ENCODE results near the gene PFKL.
A peak's percentile ranks its signal among the peaks of the same experiment; 100 is the strongest.

PFKL gene

DNA sequence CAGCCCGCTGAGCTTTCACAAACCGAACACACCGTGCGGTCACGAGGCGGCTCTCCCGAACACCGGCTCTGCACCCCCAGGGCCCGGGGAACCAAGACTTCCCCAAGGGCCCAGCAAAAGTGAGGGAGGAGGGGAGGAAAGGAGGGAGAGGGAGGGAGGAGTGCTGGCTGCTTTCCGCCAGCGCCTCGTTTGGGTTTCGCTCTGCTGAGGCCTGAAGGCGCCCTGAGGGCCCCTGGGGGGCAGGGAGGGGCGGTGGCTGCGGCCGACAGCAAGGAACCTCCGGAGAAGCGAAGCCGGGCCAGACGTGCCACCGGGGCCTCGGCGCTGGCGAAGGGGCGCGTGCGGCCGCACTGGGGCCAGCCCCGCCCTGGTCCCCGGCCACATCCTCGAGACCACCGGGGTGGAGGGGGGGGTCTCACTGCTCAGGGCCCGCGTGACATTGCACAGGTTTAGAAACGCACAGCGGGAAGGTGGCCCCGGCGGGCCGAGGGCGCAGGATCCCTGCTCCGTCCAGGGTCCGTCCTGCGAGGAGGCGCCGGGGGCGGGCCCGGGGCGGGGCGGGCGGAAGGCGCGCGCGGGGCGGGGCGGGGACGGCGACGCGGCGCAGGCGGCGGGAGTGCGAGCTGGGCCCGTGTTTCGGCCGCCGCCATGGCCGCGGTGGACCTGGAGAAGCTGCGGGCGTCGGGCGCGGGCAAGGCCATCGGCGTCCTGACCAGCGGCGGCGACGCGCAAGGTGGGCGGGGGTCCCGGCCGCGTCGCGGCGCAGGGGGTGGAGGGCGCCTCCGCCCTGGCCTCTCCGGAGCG is at the start of gene PFKL:
PFKL (plus strand) TSS at position 596 of the 804 bp plus-strand sequence; CDS start at position 649, 53 bp downstream.
- Mint-ChIP-seq H3K27ac (peak within 1 kb of the TSS; percentile 82 to 95 (median 94)), H3K9me3 (no peaks in the 10 kb centered on the region), H3K36me3 (ENCODE audit: low read depth) (no peaks in the 10 kb centered on the region), H3K27me3 (ENCODE audit: low read depth) (peaks cover 3% of the 10 kb centered on the region), H3K4me1 (peaks cover 22% of the 10 kb centered on the region), H3K4me3 (peak within 1 kb of the TSS; percentile 86 to 93 (median 92))
- no peak for TF ChIP-seq CTCF (IDR thresholded peaks at IDR 0.05; ENCODE audit: unreplicated experiment in 3 of 3)

- Mint-ChIP-seq H3K9me3 (no peaks in the 10 kb centered on the region), H3K4me1 (no peaks in the 10 kb centered on the region), H3K27me3 (ENCODE audit: low read depth) (peaks cover 11% of the 10 kb centered on the region), H3K4me3 (no peak overlapping the region), H3K27ac (no peak overlapping the region), H3K36me3 (ENCODE audit: low read depth) (no peaks in the 10 kb centered on the region)
- no peak for TF ChIP-seq CTCF (IDR thresholded peaks at IDR 0.05; ENCODE audit: unreplicated experiment in 3 of 3)
Observed at GRCh38 chr21:44253832-44254710, 45.8 kb upstream of the PFKL start.

DNA sequence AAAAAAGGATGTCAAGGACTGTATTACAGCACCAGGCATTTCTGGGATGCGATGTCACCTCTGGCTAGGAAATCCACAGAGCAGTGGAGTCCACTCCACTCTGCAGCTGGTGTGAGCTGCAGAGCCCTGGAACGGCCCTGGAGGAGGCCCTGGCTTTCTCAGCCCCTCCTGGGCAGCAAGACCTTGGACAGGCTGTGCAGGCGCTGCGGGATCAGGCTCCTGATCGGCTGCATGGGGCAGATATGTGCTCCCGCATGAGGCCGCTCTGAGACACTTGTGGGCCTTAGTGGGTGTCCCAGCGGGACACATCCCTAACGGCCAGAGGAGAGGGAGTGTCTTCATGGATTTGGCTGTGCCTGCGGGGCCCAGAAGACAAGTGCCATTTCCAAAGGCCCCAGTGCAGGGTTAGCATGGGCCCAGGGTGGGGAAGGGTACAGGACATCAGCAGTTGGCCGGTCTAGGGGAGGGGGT is 44.3 kb upstream of the PFKL start:
- H3K36me3 Mint-ChIP-seq (ENCODE audit: low read depth), result no peaks in the 10 kb centered on the region
- peaks cover 18% of the 10 kb centered on the region for H3K27me3 Mint-ChIP-seq (ENCODE audit: low read depth)
- no peak for TF ChIP-seq CTCF (IDR thresholded peaks at IDR 0.05; ENCODE audit: unreplicated experiment in 3 of 3)
- H3K27ac Mint-ChIP-seq, result no peak overlapping the region
- H3K9me3 Mint-ChIP-seq, result no peaks in the 10 kb centered on the region
- no peak overlapping the region for H3K4me3 Mint-ChIP-seq
- no peaks in the 10 kb centered on the region for H3K4me1 Mint-ChIP-seq

- Mint-ChIP-seq H3K27me3 (ENCODE audit: low read depth) (peaks cover 20% of the 10 kb centered on the region), H3K4me3 (no peak overlapping the region), H3K4me1 (no peaks in the 10 kb centered on the region), H3K9me3 (no peaks in the 10 kb centered on the region), H3K27ac (no peak overlapping the region), H3K36me3 (ENCODE audit: low read depth) (no peaks in the 10 kb centered on the region)
- TF ChIP-seq CTCF (IDR thresholded peaks at IDR 0.05; ENCODE audit: unreplicated experiment in 3 of 3), result no peak
Observed at GRCh38 chr21:44258056-44258725, 41.7 kb upstream of the PFKL start.

DNA sequence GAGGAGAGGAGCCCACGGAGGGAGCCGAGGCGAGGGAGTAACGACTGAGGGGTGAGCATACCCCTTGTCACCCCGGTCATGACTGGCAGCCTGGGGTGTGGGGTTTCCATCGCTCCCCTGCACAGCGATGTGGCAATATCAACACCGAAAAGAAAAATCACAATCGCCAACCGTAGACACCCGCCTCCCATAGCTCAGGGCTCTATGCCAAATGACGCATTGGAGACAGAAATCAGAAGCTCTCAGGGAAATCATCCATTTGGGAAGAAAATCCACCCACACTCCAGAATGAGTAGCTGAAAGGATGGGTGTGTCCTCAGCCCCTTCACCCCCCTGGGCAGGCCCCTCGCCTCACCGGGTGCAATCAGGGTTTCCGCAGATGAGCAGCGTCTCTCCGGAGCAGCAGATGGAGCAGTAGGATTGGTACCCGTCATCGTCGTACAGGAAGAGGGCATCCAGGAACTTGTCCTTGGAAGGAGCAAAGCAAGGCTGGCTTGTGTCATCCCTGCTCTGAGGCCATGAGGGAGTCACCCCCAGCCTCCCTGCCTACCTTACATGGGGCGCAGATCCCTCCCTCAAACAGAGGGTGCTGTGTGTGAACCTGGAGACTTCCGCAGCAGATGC is 40.7 kb upstream of the PFKL start:
- Mint-ChIP-seq H3K27me3 (ENCODE audit: low read depth) (peaks cover 20% of the 10 kb centered on the region), H3K27ac (no peak overlapping the region), H3K36me3 (ENCODE audit: low read depth) (no peaks in the 10 kb centered on the region), H3K4me1 (no peaks in the 10 kb centered on the region), H3K4me3 (no peak overlapping the region), H3K9me3 (no peaks in the 10 kb centered on the region)
- TF ChIP-seq CTCF (IDR thresholded peaks at IDR 0.05; ENCODE audit: unreplicated experiment in 3 of 3), result no peak

Data from nephron (organoid).